K562 (cell line): ENCODE measurements around the gene RPL10A. TPM values are rescaled to one million over a fixed set of nuclear protein-coding genes. Genes with fewer than 3 reads are reported as not detected.

Experiments used
- CREB3 ChIP-seq: fragments of 450-650 bp; conservative IDR thresholded peaks from 2 replicates; pipeline ENCODE4 v1.6.1; 2016; ENCODE audit warnings: missing genetic modification characterization, low read depth, mild to moderate bottlenecking, missing compliant biosample characterization, moderate library complexity
- E2F8 ChIP-seq: fragments of 450-650 bp; IDR thresholded peaks from 2 replicates; pipeline ENCODE4 v1.7.1; 2018; ENCODE audit warnings: mild to moderate bottlenecking, low read depth; ENCODE audit not compliant: partially characterized antibody
- GABPA ChIP-seq: fragments of 200-800 bp; sonication (Bioruptor generic); conservative IDR thresholded peaks from 2 replicates; pipeline ENCODE4 v1.6.1; 2016; ENCODE audit warnings: low read depth, missing genetic modification characterization, missing compliant biosample characterization
- MAZ ChIP-seq, 2 experiments: fragments of 450-650 bp in 1 of 2; sonication (generic) in 1 of 2; formaldehyde crosslinking; IDR thresholded peaks in 1 of 2; conservative IDR thresholded peaks in 1 of 2; 2 replicates each; pipeline versions ENCODE4 v1.4.0 to v1.5.0; 2020; ENCODE audit warnings: mild to moderate bottlenecking in 1 of 2, missing genetic modification reagents in 1 of 2
- PHF8 ChIP-seq: fragments of 200-600 bp; sonication (generic); IDR thresholded peaks from 2 replicates; pipeline ENCODE4 v1.6.1; 2012; ENCODE audit warnings: mixed run types, mild to moderate bottlenecking, inconsistent platforms, low read length, moderate library complexity, borderline replicate concordance
- POLR2B ChIP-seq: fragments of 450-650 bp; IDR thresholded peaks from 2 replicates; pipeline ENCODE4 v1.6.1; 2018; ENCODE audit warnings: low read depth; ENCODE audit not compliant: partially characterized antibody
- RBBP5 ChIP-seq: fragments of 200-600 bp; sonication (generic); IDR thresholded peaks from 2 replicates; pipeline ENCODE4 v1.6.1; 2012; ENCODE audit warnings: borderline replicate concordance, mild to moderate bottlenecking, low read length, control low read depth, inconsistent platforms; ENCODE audit not compliant: insufficient read depth, poor library complexity, severe bottlenecking
- RUNX1 ChIP-seq: sonication (generic); IDR thresholded peaks from 2 replicates; pipeline ENCODE4 v1.6.1; 2016; ENCODE audit warnings: antibody characterized with exemption, low read depth
- SRSF1 ChIP-seq: fragments of 200-400 bp; formaldehyde crosslinking; IDR thresholded peaks from 2 replicates; pipeline ENCODE4 v1.6.1; 2017; ENCODE audit warnings: mild to moderate bottlenecking, low read depth, low read length, moderate library complexity
- TCF7L2 ChIP-seq: fragments of 150-350 bp; IDR thresholded peaks from 2 replicates; pipeline ENCODE4 v1.6.1; 2016; ENCODE audit warnings: low read depth, mild to moderate bottlenecking, low read length, moderate library complexity
- ZBTB40 ChIP-seq, 2 experiments: fragments of 450-650 bp in 1 of 2; sonication (generic) in 1 of 2; formaldehyde crosslinking in 1 of 2; IDR thresholded peaks; 2 replicates each; pipeline versions ENCODE4 v1.7.1 to v1.9.0; 2016 to 2022; ENCODE audit warnings: inconsistent platforms in 1 of 2, mild to moderate bottlenecking in 1 of 2, missing genetic modification reagents in 1 of 2
- ZNF165 ChIP-seq: fragments of 250-450 bp; sonication (Bioruptor Pico); IDR thresholded peaks from 2 replicates; pipeline ENCODE4 v1.4.0; 2020; ENCODE audit warnings: borderline replicate concordance
- polyA plus RNA-seq, 8 experiments: library from polyadenylated mRNA; depleted of rRNA in 4 of 8; stranded (reverse) in 5 of 8; unstranded in 3 of 8; fragments of >200 nt; fragmentation: Nextera tagmentation in 2 of 8; fragmentation: Illumina TruSeq in 1 of 8; extraction: Ambion mirVana in 2 of 8; extraction: Trizol in 1 of 8; gene quantifications; 2 replicates each; pipeline versions ENCODE4 v1.2.1 to v1.2.3, GENCODE V29; 2011 to 2014; ENCODE audit warnings: inconsistent platforms in 1 of 8, missing spikeins in 1 of 8
- total RNA-seq, 7 experiments: library from RNA; depleted of rRNA in 6 of 7; stranded (reverse); fragments of >200 nt in 6 of 7; fragmentation: Illumina TruSeq in 2 of 7; extraction: Trizol in 2 of 7; gene quantifications; 2 replicates each; pipeline versions ENCODE4 v1.2.1 to v1.2.3, GENCODE V29; 2011 to 2021; ENCODE audit warnings: low replicate concordance in 1 of 7

Gene RPL10A
- total and polyA plus RNA-seq, 9 of the 15 experiments (the other 6 are each of a cell fraction or from before 2014, with no cell fraction given): 1,589 to 3,237 (median 2,116) TPM

- TF ChIP-seq E2F8 (no peak), RUNX1 (no peak), GABPA (tag) (peak; percentile 82), MAZ (CRISPR knock-in tag; conservative IDR thresholded peaks at IDR 0.05 in 1 of 2, IDR thresholded peaks at IDR 0.05 in 1 of 2) (peak; percentile 84 to 91), ZBTB40 (IDR thresholded peaks at IDR 0.05) (peak; percentile 68; the same call in 1 of the 2 replicates), ZBTB40 (CRISPR knock-in tag; IDR thresholded peaks at IDR 0.05) (peak; percentile 62; the same call in 1 of the 2 replicates), CREB3 (tag) (no peak), POLR2B (no peak), SRSF1 (no peak; the same call in 1 of the 2 replicates), ZNF165 (CRISPR knock-in tag) (no peak), PHF8 (peak; percentile 48; the same call in 1 of the 2 replicates), TCF7L2 (no peak), RBBP5 (peak; percentile 58)
Measured at GRCh38 chr6:35497571-35498421, 29.6 kb downstream of the RPL10A start (continued).
